ENCODE data around the gene ABCC2.
A peak's percentile ranks its signal among the peaks of the same experiment; 100 is the strongest.
"Not testable (repeated sequence)": the region's sequence is repeated elsewhere in the genome, so short reads cannot be mapped to it uniquely, and the experiment has no call there.

The ABCC2 gene

GRCh38 chr10:99809931-99810615 lies 27.6 kb downstream of the ABCC2 start:
- DNase-seq (ENCODE audit: low read depth) = no peak

GRCh38 chr10:99812177-99812576 lies 29.7 kb downstream of the ABCC2 start:
- DNase-seq (ENCODE audit: low read depth) = no peak

DNA sequence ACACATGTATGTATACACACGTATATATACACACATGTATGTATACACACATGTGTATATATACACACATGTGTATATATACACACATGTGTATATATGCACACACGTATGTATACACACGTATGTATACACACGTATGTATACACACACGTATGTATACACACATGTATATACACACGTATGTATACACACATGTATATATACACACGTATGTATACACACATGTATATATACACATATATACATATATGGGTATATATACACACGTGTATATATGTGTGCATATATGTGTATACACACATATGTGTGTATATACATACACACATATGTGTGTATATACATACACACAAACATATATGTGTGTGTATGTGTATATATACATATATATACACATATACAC lies 31.7 kb downstream of the ABCC2 start:
- DNase-seq (ENCODE audit: low read depth) = no peak

DNA sequence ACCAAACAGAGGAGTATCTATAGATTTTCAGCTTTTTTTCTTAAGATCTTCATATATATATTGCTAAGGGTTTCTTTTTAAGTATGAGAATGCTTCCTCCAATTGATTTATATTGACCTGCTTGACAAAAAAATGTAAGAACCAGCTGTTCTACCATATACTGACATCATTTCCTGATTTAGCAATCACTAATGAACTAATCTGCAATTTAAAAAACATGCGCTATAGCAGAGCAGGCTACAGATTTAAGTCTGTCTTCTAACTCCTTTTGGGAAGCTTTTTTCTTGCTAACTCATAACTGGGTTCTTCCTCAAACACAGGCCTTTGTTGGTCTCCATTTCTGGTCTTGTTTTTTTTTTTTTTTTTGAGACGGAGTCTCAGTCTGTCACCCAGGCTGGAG lies 33.2 kb downstream of the ABCC2 start:
- DNase-seq (ENCODE audit: low read depth) = no peak

GRCh38 chr10:99827936-99828335 lies 45.5 kb downstream of the ABCC2 start:
- no peak for DNase-seq (ENCODE audit: low read depth)

GRCh38 chr10:99828464-99828863 lies 46.0 kb downstream of the ABCC2 start:
- no peak for DNase-seq (ENCODE audit: low read depth)

DNA sequence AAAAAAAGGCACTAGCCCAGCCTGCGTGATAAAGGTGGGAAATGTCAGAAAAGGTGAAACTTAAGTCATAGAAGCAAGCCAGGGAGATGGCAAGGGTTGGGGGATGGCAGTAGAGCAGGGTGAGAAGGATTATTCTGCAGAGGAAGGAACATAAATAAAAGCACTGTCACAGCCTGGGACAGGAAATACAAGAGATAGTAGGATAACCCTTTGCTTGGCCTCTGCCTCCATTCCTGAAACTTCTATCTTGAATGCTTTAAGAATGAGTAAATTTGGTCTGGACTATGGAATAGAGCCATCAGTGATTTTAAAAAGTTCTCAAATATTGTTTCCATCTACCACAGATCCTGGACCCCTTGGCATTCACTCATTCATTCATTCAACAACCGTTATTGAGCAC lies 50.0 kb downstream of the ABCC2 start:
- DNase-seq (ENCODE audit: low read depth) = no peak

DNA sequence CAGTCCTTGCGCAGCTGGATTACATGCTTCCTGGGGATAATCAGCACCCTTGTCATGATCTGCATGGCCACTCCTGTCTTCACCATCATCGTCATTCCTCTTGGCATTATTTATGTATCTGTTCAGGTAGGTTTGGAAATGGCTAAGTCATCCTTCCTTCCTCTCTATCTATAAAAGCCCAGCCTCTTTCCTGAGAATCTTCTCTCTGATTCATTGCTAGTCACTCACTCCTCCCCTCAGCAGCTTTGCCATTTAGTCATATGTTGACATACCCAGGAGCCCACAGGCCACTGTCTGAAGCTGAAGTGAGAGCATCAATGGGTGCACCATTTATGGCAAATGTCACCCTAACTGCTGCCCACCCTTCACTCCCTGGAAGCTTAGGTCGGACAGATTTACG lies 52.0 kb downstream of the ABCC2 start:
- DNase-seq (ENCODE audit: low read depth) = peak; percentile 79

DNA sequence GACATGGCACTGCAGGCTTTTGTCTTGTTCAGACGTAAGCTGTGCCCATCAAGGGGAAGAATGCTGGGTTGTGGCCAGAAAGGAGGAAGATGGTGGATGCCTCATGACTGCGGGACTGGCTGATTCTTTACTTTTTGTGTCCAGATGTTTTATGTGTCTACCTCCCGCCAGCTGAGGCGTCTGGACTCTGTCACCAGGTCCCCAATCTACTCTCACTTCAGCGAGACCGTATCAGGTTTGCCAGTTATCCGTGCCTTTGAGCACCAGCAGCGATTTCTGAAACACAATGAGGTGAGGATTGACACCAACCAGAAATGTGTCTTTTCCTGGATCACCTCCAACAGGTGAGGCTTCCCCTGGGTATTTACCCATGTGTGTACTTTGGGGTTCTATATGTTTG lies 53.5 kb downstream of the ABCC2 start:
- no peak for DNase-seq (ENCODE audit: low read depth)

DNA sequence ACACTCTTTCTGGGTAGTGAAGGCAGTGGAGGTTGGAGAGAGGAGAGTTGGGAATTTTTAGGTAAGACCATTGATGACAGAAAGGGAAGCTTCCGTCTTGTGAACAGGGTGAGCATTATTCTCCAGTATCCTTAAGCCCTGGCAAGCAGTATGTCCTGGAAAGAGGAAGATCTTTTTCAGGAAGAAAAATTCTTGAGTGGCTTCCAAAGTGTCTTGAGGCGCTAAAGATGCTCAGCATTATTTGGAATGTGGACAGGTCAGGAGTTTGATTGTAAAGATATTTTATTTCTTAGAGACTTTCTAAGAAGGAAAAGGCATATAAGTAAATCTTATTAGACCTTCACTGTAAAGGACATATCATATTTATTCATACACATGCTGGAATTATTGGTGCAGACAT lies 54.3 kb downstream of the ABCC2 start:
- no peak for DNase-seq (ENCODE audit: low read depth)

GRCh38 chr10:99840859-99841258 lies 58.4 kb downstream of the ABCC2 start:
- not testable (repeated sequence) for DNase-seq (ENCODE audit: low read depth)

- no peak for DNase-seq (ENCODE audit: low read depth)
Observed at GRCh38 chr10:99841746-99842145, 59.3 kb downstream of the ABCC2 start.

DNA sequence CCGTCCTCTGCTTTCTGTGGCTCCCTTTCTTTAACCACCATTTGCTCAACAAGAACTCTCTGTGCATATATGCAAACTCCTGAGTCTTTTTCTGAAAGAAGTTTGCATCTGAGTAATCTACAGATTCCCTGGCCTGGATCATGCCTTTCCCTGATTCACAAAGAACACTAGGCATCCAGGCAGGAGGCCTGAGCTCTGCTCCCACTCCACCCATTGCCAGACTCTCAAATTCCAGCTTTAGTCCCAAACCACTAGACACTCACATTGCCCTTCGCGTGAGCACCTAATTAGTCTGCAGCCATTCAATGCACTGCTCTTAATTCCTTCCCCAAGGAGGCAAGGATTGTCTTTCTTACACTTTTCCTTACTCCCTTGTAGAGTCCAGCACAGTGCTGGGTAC lies 60.9 kb downstream of the ABCC2 start:
- DNase-seq (ENCODE audit: low read depth) = no peak

DNA sequence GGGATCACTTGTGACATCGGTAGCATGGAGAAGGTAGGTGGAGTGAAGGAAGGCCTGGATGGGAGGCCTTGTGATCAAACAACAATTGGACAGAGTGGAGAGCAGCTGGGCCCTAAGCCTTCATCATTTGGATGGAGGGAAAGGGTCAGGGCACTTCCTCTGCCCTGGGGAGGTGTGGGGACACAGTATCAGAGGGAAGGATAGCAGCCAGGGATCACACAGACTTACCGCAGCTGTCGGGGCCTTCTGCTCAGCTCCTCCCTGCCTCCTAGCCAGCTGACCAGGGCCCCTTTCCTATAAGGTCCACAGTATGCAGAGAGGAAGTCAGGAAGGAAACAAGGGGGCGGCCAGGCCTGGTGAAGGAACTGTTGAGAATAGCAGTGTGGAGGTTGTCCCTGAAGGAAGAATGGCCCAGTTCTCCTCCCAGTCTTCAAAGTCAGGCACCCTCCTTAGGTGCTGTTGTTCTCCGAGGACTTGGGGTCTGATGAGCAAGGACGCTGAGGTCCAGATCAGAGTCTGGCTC lies 62.1 kb downstream of the ABCC2 start:
- DNase-seq (ENCODE audit: low read depth) = no peak

DNA sequence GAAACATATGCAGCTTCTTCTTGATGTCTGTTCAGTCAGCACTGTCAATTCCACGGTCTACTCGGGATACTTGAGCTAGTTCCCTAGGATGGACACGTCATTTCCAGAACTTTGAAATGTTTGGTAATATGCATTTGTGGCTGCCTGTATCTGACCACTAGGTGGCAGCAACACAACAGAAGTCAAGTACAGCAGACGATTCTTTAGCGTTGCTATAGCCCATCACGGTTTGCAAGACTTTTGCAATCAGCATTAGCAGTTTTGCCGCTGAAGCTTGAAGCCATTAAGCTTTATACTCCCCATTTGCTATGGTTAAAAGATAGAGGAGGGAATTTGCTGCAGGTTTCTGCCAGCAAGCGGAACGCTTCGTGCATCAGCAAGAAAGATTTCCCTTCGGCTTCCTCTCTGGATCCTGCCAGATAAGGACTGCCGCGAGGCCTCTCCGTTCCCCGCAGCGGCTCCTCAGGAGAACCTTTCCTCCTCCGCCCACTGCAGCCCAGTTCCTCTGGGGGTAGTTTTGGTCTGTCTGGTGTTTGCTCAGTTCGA lies 63.5 kb downstream of the ABCC2 start:
- DNase-seq (ENCODE audit: low read depth) = peak; percentile 91

- DNase-seq (ENCODE audit: low read depth) = no peak
Observed at GRCh38 chr10:99849057-99849456, 66.6 kb downstream of the ABCC2 start.

DNA sequence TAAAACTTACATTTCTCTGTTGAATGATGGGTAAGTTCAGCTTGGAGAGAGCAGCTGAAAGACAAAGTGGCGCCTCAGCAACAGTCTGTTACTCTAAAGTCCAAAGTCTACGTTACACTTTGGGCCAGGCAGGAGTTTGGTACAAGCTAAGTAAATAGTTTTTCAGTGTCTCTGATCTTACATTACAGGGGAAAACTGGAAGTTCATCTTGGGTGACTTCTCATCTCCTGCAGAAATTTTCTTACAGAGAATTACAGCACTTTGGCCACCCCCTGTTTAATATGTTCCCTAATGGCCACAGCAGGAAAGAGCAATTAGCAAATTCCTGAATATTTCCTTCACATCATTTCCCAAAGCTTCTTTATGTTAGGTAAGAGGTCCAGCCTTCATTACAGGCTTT lies 67.1 kb downstream of the ABCC2 start:
- DNase-seq (ENCODE audit: low read depth) = no peak

DNA sequence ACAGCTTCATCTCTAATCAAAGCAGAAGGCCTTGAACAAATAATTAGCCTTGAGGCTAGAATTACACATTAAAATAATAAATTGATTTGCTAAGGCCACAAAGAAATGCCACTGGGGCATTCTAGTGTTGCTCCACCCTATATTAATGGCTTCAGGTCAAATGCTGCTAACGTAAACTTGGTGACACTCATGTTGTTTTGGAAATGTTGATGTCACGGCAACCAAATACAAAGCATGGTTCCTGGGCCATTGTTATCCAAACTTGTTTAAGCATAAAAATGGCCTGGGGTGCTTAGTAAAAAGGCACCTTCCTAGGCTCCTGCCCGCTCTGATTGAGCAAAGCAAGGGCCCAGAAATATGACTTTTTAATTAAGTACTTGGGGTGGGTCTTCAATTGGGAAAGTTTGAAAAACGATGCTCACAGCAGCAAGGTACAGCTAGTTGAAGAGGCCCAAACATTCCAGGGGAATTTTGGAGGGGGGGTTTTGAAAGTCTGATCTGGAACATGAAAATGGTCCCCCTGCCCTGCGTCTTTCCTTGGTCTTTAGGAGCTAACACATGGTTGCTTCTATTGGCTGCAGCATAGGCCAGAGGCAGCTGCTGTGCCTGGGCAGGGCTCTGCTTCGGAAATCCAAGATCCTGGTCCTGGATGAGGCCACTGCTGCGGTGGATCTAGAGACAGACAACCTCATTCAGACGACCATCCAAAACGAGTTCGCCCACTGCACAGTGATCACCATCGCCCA lies 67.8 kb downstream of the ABCC2 start:
- DNase-seq (ENCODE audit: low read depth) = no peak

GRCh38 chr10:99850767-99851340 lies 68.4 kb downstream of the ABCC2 start:
- no peak for DNase-seq (ENCODE audit: low read depth)

- DNase-seq (ENCODE audit: low read depth) = no peak
Observed at GRCh38 chr10:99851825-99852224, 69.4 kb downstream of the ABCC2 start.

GRCh38 chr10:99852481-99853213 lies 70.2 kb downstream of the ABCC2 start:
- no peak for DNase-seq (ENCODE audit: low read depth)

DNA sequence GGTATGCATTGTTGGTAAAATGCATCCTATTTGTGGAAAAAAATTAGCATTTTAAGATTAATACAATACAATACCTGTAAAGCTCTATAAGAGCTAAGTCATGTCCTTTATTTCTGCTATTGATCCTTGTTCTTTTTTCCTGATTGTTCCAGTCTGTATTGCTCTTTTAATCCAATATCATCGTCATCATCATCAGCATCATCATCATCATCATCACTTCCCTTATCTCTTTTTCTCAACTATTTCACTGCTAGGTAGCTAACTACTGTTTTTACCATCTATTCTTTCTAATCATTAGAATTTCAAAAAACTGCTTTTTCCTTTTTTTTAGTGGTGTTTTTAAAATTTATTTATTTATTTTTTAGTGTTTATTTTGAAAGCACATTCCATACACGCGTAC lies 71.2 kb downstream of the ABCC2 start:
- DNase-seq (ENCODE audit: low read depth) = no peak

All from HS-5 (cell line).